K562 (cell line): Measurements from ENCODE around the gene WDR88. TPM values are rescaled to one million over a fixed set of nuclear protein-coding genes. Genes with fewer than 3 reads are reported as not detected.
A peak's percentile ranks its signal among the peaks of the same experiment; 100 is the strongest.

Source experiments
- CC2D1A ChIP-seq: fragments of 450-650 bp; IDR thresholded peaks from 2 replicates; pipeline ENCODE4 v1.6.1; 2017; ENCODE audit warnings: mild to moderate bottlenecking
- CTBP1 ChIP-seq: fragments of 450-650 bp; IDR thresholded peaks from 2 replicates; pipeline ENCODE4 v1.6.1; 2016; ENCODE audit warnings: borderline replicate concordance
- CXXC5 ChIP-seq: fragments of 250-450 bp; sonication (Bioruptor Pico); IDR thresholded peaks from 2 replicates; pipeline ENCODE4 v1.8.0; 2022; ENCODE audit warnings: inconsistent platforms, mild to moderate bottlenecking, moderate library complexity
- MTA3 ChIP-seq: fragments of 450-650 bp; formaldehyde crosslinking; IDR thresholded peaks from 2 replicates; pipeline ENCODE4 v1.6.1; 2017; ENCODE audit warnings: mild to moderate bottlenecking, borderline replicate concordance
- OTX1 ChIP-seq: fragments of 450-650 bp; formaldehyde crosslinking; IDR thresholded peaks from 2 replicates; pipeline ENCODE4 v1.4.0; 2022; ENCODE audit warnings: mild to moderate bottlenecking
- POLR2A ChIP-seq: fragments of 450-650 bp; conservative IDR thresholded peaks from 2 replicates; pipeline ENCODE4 v1.6.1; 2016
- RBM25 ChIP-seq: fragments of 200-400 bp; formaldehyde crosslinking; IDR thresholded peaks from 2 replicates; pipeline ENCODE4 v1.6.1; 2018; ENCODE audit warnings: low read length, low read depth, moderate library complexity; ENCODE audit not compliant: severe bottlenecking
- RBM34 ChIP-seq: fragments of 200-400 bp; formaldehyde crosslinking; IDR thresholded peaks from 2 replicates; pipeline ENCODE4 v1.6.1; 2018; ENCODE audit warnings: low read length, borderline replicate concordance; ENCODE audit not compliant: insufficient read depth
- TAF15 ChIP-seq: fragments of 200-400 bp; formaldehyde crosslinking; IDR thresholded peaks from 2 replicates; pipeline ENCODE4 v1.6.1; 2017; ENCODE audit warnings: mild to moderate bottlenecking, low read depth, low read length, moderate library complexity
- TSC22D4 ChIP-seq: fragments of 450-650 bp; IDR thresholded peaks from 2 replicates; pipeline ENCODE4 v1.6.1; 2016; ENCODE audit warnings: missing genetic modification characterization, missing biosample characterization, control low read depth
- ZBTB17 ChIP-seq: fragments of 450-650 bp; formaldehyde crosslinking; IDR thresholded peaks from 2 replicates; pipeline ENCODE4 v1.4.0; 2020; ENCODE audit warnings: mild to moderate bottlenecking
- ZC3H11A ChIP-seq: IDR thresholded peaks from 2 replicates; pipeline ENCODE4 v1.6.1; 2012; ENCODE audit warnings: low read depth, low read length, improper control_type of control experiment
- ZNF146 ChIP-seq: IDR thresholded peaks from one replicate; pipeline ENCODE4 v1.6.1; 2018; ENCODE audit warnings: missing compliant biosample characterization; ENCODE audit not compliant: unreplicated experiment
- ZSCAN32 ChIP-seq: fragments of 450-650 bp; formaldehyde crosslinking; IDR thresholded peaks from 2 replicates; pipeline ENCODE4 v1.4.0; 2020; ENCODE audit warnings: mild to moderate bottlenecking, moderate library complexity
- polyA plus RNA-seq, 8 experiments: library from polyadenylated mRNA; depleted of rRNA in 4 of 8; stranded (reverse) in 5 of 8; unstranded in 3 of 8; fragments of >200 nt; fragmentation: Nextera tagmentation in 2 of 8; fragmentation: Illumina TruSeq in 1 of 8; extraction: Ambion mirVana in 2 of 8; extraction: Trizol in 1 of 8; gene quantifications; 2 replicates each; pipeline versions ENCODE4 v1.2.1 to v1.2.3, GENCODE V29; 2011 to 2014; ENCODE audit warnings: inconsistent platforms in 1 of 8, missing spikeins in 1 of 8
- total RNA-seq, 7 experiments: library from RNA; depleted of rRNA in 6 of 7; stranded (reverse); fragments of >200 nt in 6 of 7; fragmentation: Illumina TruSeq in 2 of 7; extraction: Trizol in 2 of 7; gene quantifications; 2 replicates each; pipeline versions ENCODE4 v1.2.1 to v1.2.3, GENCODE V29; 2011 to 2021; ENCODE audit warnings: low replicate concordance in 1 of 7
- TF ChIP-seq, protein P1 (sequence below): sonication (generic); formaldehyde crosslinking; IDR thresholded peaks from 2 replicates; pipeline ENCODE4 v1.8.0; 2022; ENCODE audit warnings: mild to moderate bottlenecking, missing genetic modification reagents, borderline replicate concordance
- TF ChIP-seq, protein P2 (sequence below): sonication (generic); formaldehyde crosslinking; IDR thresholded peaks from 2 replicates; pipeline ENCODE4 v1.8.1; 2022; ENCODE audit warnings: missing genetic modification reagents
- TF ChIP-seq, protein P3 (sequence below): fragments of 450-650 bp; IDR thresholded peaks from 2 replicates; pipeline ENCODE4 v1.6.1; 2016; ENCODE audit warnings: antibody characterized with exemption
- TF ChIP-seq, protein P4 (sequence below): fragments of 250-450 bp; sonication (Bioruptor Pico); IDR thresholded peaks from 2 replicates; pipeline ENCODE4 v1.5.0; 2020; ENCODE audit warnings: mild to moderate bottlenecking, borderline replicate concordance
- TF ChIP-seq, protein P5 (sequence below): sonication (generic); formaldehyde crosslinking; IDR thresholded peaks from 2 replicates; pipeline ENCODE4 v1.8.1; 2023; ENCODE audit warnings: mild to moderate bottlenecking, missing genetic modification reagents

The WDR88 gene
- total and polyA plus RNA-seq, 9 of the 15 experiments (the other 6 are each of a cell fraction or from before 2014, with no cell fraction given): 0.03 to 0.04 TPM; not detected in 7

DNA sequence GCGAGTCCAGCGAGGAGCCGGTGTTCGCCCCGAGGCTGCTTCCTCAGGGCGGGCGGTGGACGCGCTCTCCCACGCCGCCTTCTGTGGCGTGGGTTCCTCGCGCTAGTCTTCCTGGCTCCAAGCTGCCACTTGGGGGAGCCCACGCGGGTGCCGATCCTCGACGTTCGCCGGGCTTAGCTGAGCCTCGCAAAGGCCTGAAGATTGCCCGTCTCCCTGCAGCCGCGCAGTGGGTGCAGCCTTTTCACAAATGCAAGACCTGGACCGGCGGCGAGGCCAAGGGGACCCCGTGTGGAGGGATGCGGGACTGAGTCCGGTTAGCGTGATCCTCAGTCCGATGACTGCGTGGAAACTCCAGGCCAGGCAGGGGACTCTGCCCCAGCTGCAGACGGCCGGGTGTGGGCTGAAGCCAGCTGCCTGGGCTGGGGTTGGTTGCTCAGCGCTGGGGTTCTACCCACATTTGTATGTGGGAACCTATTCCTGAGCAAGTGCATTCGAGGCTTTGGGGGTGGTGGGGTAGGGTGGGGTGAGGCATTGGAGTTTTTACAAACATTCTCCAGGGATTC is 45.6 kb downstream of the WDR88 start (continued):
- TF ChIP-seq, protein P1, sequence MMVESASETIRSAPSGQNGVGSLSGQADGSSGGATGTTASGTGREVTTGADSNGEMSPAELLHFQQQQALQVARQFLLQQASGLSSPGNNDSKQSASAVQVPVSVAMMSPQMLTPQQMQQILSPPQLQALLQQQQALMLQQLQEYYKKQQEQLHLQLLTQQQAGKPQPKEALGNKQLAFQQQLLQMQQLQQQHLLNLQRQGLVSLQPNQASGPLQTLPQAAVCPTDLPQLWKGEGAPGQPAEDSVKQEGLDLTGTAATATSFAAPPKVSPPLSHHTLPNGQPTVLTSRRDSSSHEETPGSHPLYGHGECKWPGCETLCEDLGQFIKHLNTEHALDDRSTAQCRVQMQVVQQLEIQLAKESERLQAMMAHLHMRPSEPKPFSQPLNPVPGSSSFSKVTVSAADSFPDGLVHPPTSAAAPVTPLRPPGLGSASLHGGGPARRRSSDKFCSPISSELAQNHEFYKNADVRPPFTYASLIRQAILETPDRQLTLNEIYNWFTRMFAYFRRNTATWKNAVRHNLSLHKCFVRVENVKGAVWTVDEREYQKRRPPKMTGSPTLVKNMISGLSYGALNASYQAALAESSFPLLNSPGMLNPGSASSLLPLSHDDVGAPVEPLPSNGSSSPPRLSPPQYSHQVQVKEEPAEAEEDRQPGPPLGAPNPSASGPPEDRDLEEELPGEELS (CRISPR knock-in tag): no peak
- TF ChIP-seq ZC3H11A: no peak
- TF ChIP-seq MTA3: peak; percentile 81; the same call in 1 of the 2 replicates
- no peak for TF ChIP-seq TSC22D4
- TF ChIP-seq ZBTB17: no peak
- peak; percentile 37; the same call in 1 of the 2 replicates for TF ChIP-seq CTBP1
- no peak for TF ChIP-seq ZSCAN32
- TF ChIP-seq, protein P2, sequence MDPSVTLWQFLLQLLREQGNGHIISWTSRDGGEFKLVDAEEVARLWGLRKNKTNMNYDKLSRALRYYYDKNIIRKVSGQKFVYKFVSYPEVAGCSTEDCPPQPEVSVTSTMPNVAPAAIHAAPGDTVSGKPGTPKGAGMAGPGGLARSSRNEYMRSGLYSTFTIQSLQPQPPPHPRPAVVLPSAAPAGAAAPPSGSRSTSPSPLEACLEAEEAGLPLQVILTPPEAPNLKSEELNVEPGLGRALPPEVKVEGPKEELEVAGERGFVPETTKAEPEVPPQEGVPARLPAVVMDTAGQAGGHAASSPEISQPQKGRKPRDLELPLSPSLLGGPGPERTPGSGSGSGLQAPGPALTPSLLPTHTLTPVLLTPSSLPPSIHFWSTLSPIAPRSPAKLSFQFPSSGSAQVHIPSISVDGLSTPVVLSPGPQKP (CRISPR knock-in tag): no peak
- no peak for TF ChIP-seq RBM34
- TF ChIP-seq RBM25: no peak
- TF ChIP-seq CXXC5: peak; percentile 75
- TF ChIP-seq TAF15: no peak
- TF ChIP-seq CC2D1A: no peak
- TF ChIP-seq, protein P3, sequence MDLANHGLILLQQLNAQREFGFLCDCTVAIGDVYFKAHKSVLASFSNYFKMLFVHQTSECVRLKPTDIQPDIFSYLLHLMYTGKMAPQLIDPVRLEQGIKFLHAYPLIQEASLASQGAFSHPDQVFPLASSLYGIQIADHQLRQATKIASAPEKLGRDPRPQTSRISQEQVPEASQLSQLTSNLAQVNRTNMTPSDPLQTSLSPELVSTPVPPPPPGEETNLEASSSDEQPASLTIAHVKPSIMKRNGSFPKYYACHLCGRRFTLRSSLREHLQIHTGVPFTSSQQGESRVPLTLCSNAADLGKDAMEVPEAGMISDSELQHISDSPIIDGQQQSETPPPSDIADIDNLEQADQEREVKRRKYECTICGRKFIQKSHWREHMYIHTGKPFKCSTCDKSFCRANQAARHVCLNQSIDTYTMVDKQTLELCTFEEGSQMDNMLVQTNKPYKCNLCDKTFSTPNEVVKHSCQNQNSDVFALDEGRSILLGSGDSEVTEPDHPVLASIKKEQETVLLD: peak; percentile 15
- TF ChIP-seq, protein P4, sequence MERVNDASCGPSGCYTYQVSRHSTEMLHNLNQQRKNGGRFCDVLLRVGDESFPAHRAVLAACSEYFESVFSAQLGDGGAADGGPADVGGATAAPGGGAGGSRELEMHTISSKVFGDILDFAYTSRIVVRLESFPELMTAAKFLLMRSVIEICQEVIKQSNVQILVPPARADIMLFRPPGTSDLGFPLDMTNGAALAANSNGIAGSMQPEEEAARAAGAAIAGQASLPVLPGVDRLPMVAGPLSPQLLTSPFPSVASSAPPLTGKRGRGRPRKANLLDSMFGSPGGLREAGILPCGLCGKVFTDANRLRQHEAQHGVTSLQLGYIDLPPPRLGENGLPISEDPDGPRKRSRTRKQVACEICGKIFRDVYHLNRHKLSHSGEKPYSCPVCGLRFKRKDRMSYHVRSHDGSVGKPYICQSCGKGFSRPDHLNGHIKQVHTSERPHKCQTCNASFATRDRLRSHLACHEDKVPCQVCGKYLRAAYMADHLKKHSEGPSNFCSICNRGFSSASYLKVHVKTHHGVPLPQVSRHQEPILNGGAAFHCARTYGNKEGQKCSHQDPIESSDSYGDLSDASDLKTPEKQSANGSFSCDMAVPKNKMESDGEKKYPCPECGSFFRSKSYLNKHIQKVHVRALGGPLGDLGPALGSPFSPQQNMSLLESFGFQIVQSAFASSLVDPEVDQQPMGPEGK: no peak
- TF ChIP-seq POLR2A: no peak
- TF ChIP-seq, protein P5, sequence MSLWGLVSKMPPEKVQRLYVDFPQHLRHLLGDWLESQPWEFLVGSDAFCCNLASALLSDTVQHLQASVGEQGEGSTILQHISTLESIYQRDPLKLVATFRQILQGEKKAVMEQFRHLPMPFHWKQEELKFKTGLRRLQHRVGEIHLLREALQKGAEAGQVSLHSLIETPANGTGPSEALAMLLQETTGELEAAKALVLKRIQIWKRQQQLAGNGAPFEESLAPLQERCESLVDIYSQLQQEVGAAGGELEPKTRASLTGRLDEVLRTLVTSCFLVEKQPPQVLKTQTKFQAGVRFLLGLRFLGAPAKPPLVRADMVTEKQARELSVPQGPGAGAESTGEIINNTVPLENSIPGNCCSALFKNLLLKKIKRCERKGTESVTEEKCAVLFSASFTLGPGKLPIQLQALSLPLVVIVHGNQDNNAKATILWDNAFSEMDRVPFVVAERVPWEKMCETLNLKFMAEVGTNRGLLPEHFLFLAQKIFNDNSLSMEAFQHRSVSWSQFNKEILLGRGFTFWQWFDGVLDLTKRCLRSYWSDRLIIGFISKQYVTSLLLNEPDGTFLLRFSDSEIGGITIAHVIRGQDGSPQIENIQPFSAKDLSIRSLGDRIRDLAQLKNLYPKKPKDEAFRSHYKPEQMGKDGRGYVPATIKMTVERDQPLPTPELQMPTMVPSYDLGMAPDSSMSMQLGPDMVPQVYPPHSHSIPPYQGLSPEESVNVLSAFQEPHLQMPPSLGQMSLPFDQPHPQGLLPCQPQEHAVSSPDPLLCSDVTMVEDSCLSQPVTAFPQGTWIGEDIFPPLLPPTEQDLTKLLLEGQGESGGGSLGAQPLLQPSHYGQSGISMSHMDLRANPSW (CRISPR knock-in tag): no peak
- TF ChIP-seq OTX1 (CRISPR knock-in tag): no peak
- TF ChIP-seq ZNF146 (CRISPR knock-in tag): no peak
